Stimulated activated CD8-positive, alpha-beta memory T cell treated with anti-CD3 and anti-CD28 coated beads, Interleukin-12 subunit alpha, Interleukin-12 subunit beta, amount 100 ng/mL, for 4 hours (primary cell): ENCODE results near the gene NEURL2.

Experiments
- DNase-seq: peaks from one replicate; pipeline ENCODE4 v3.0.0-alpha.2; 2020; ENCODE audit warnings: low read depth

NEURL2 gene

GRCh38 chr20:45873409-45874103 is 17.5 kb downstream of the NEURL2 start:
- no peak for DNase-seq

GRCh38 chr20:45872626-45873025 is 18.4 kb downstream of the NEURL2 start:
- no peak for DNase-seq

GRCh38 chr20:45867819-45868176 is 23.2 kb downstream of the NEURL2 start:
- no peak for DNase-seq

GRCh38 chr20:45867136-45867818 is 23.7 kb downstream of the NEURL2 start:
- no peak for DNase-seq

GRCh38 chr20:45866454-45866853 is 24.6 kb downstream of the NEURL2 start:
- DNase-seq: no peak

- no peak for DNase-seq
Observed at GRCh38 chr20:45863543-45864470, 27.2 kb downstream of the NEURL2 start.

- DNase-seq: no peak
Observed at GRCh38 chr20:45861221-45862075, 29.6 kb downstream of the NEURL2 start.

- no peak for DNase-seq
Observed at GRCh38 chr20:45860560-45861220, 30.3 kb downstream of the NEURL2 start.

- DNase-seq: no peak
Observed at GRCh38 chr20:45859916-45860315, 31.1 kb downstream of the NEURL2 start.

- DNase-seq: no peak
Observed at GRCh38 chr20:45857882-45858216, 33.2 kb downstream of the NEURL2 start.

- DNase-seq: peak; percentile 72
Observed at GRCh38 chr20:45857114-45857881, 33.7 kb downstream of the NEURL2 start, which contains the start of the genes ACOT8 and ZSWIM3. TSS of gene ACOT8 (minus strand) at chr20:45857392. CDS start at chr20:45857315, 77 bp downstream. TSS of gene ZSWIM3 (plus strand) at chr20:45857614. CDS start at chr20:45857826, 212 bp downstream.

- no peak for DNase-seq
Observed at GRCh38 chr20:45853484-45853883, 37.5 kb downstream of the NEURL2 start.

- no peak for DNase-seq
Observed at GRCh38 chr20:45852326-45852725, 38.7 kb downstream of the NEURL2 start.

- no peak for DNase-seq
Observed at GRCh38 chr20:45851501-45851900, 39.5 kb downstream of the NEURL2 start.

GRCh38 chr20:45850926-45851325 is 40.1 kb downstream of the NEURL2 start:
- DNase-seq: no peak

GRCh38 chr20:45850238-45850637 is 40.8 kb downstream of the NEURL2 start:
- no peak for DNase-seq

GRCh38 chr20:45848969-45849582 is 41.9 kb downstream of the NEURL2 start:
- DNase-seq: no peak

GRCh38 chr20:45848421-45848820 is 42.6 kb downstream of the NEURL2 start:
- DNase-seq: no peak

- DNase-seq: no peak
Observed at GRCh38 chr20:45845452-45845851, 45.6 kb downstream of the NEURL2 start.

- DNase-seq: no peak
Observed at GRCh38 chr20:45843506-45843905, 47.5 kb downstream of the NEURL2 start.
